Measurements from ENCODE around the gene KRTAP10-11. TPM values are rescaled to one million over a fixed set of nuclear protein-coding genes. Genes with fewer than 3 reads are reported as not detected.

KRTAP10-11 gene
- total RNA-seq, 1 donor, result not detected

DNA sequence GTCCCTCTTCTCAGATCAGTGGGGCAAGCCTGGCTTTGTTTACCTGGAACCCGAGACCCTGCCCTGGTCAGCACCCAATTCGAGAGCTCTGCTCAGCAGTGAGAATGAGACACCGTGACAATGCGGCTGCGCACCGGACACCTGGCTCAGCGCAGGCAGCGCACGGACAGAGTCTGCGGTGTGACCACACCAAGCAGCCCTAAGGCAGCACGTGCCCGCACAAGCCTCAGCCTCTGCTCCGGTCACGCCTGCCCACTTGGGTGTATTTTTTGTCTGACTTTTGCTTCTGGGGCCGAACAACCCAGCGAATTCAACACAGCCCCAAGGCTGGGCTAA lies 29.7 kb upstream of the KRTAP10-11 start:
- TF ChIP-seq, protein P1, sequence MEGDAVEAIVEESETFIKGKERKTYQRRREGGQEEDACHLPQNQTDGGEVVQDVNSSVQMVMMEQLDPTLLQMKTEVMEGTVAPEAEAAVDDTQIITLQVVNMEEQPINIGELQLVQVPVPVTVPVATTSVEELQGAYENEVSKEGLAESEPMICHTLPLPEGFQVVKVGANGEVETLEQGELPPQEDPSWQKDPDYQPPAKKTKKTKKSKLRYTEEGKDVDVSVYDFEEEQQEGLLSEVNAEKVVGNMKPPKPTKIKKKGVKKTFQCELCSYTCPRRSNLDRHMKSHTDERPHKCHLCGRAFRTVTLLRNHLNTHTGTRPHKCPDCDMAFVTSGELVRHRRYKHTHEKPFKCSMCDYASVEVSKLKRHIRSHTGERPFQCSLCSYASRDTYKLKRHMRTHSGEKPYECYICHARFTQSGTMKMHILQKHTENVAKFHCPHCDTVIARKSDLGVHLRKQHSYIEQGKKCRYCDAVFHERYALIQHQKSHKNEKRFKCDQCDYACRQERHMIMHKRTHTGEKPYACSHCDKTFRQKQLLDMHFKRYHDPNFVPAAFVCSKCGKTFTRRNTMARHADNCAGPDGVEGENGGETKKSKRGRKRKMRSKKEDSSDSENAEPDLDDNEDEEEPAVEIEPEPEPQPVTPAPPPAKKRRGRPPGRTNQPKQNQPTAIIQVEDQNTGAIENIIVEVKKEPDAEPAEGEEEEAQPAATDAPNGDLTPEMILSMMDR (IDR thresholded peaks at IDR 0.05; ENCODE audit: insufficient read depth, low read depth, low read length), result no peak
- no peak for DNase-seq (ENCODE audit: low read depth)
- no peak overlapping the region for H3K4me3 ChIP-seq (ENCODE audit: low read depth, low read length)

DNA sequence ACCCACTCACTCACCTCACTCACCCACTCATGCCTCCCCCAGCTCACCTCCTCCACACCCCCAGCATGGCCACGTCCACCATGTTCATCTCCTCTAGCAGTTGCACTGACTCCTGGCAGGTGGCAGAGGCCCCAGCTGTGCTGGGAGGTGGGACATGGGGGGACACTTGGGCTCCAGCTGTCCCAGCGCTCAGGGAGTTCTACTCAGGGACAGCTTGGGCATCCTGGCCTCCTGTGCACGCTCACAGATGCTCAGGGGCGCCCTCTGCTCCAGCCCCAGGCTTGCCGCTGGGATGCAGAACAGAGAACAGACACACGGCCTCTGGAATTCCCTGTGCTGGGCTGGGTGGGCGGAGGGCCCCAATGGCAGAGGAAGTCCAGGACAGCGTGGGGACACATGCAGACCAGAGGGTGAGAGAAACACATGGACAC lies 29.1 kb upstream of the KRTAP10-11 start:
- DNase-seq (ENCODE audit: low read depth), result no peak
- TF ChIP-seq, protein P1 (IDR thresholded peaks at IDR 0.05; ENCODE audit: insufficient read depth, low read depth, low read length), result no peak
- H3K4me3 ChIP-seq (ENCODE audit: low read depth, low read length), result no peak overlapping the region

- DNase-seq (ENCODE audit: low read depth), result no peak
- H3K4me3 ChIP-seq (ENCODE audit: low read depth, low read length), result no peak overlapping the region
- TF ChIP-seq, protein P1 (IDR thresholded peaks at IDR 0.05; ENCODE audit: insufficient read depth, low read depth, low read length), result no peak
Measured at GRCh38 chr21:44618504-44618903, 27.7 kb upstream of the KRTAP10-11 start.

DNA sequence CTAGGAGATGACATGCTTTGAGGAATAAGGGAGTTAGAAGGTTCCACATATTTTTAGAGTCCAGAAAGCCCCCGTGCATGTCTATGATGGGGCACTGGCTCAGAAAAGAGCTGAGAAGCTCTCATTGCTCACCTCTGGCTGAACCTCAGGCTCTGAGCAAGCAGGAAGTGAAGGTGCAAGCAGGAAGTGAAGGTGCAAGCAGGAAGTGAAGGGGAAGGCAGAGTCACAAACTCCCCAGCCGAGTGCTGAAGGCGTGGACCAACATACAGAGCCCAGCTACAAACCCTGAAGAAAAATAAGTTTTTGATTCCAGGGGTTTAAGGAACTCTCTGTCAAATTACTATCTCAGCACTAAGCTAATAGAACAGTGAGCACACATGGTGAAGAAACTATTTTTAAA lies 27.3 kb upstream of the KRTAP10-11 start:
- no peak for DNase-seq (ENCODE audit: low read depth)
- TF ChIP-seq, protein P1 (IDR thresholded peaks at IDR 0.05; ENCODE audit: insufficient read depth, low read depth, low read length), result no peak
- H3K4me3 ChIP-seq (ENCODE audit: low read depth, low read length), result no peak overlapping the region

DNA sequence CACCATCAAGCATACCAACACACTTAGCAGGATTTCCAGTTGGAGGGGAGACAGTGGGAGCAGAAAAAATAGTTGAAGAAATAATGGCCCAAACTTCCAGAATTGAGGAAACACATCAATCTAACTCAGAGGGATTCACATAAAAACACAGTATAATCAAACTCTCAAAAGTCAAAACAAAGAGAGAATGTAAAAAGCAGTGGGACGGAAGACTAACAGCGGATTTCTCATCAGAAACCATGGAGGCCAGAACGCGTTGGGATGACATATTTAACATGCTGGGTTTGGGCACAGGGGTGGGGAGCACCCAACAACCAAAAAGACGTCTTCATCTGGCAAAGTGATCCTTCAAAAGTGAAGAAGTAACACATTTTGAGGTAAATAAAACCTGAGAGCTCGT lies 26.3 kb upstream of the KRTAP10-11 start:
- TF ChIP-seq, protein P1 (IDR thresholded peaks at IDR 0.05; ENCODE audit: insufficient read depth, low read depth, low read length), result no peak
- H3K4me3 ChIP-seq (ENCODE audit: low read depth, low read length), result no peak overlapping the region
- DNase-seq (ENCODE audit: low read depth), result no peak

DNA sequence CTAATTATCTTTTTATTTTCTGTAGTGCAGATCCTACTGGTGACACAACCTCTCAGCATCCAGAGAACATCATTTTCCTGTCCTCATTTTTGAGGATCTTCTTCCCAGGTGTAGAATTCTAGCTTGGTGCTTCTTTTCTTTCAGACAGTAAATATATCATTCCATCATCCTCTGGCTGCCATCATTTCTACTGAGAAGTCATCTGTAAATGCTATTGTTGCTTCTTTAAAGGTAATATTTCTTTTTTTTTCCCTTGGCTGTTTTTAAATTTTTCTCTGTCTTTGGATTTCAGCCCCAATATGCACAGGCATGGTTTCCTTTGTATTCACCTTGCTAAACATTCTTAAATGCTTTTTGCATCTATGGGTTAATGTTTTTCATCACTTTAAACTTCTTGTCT lies 22.6 kb upstream of the KRTAP10-11 start:
- no peak for DNase-seq (ENCODE audit: low read depth)
- TF ChIP-seq, protein P1 (IDR thresholded peaks at IDR 0.05; ENCODE audit: insufficient read depth, low read depth, low read length), result no peak
- H3K4me3 ChIP-seq (ENCODE audit: low read depth, low read length), result no peak overlapping the region

DNA sequence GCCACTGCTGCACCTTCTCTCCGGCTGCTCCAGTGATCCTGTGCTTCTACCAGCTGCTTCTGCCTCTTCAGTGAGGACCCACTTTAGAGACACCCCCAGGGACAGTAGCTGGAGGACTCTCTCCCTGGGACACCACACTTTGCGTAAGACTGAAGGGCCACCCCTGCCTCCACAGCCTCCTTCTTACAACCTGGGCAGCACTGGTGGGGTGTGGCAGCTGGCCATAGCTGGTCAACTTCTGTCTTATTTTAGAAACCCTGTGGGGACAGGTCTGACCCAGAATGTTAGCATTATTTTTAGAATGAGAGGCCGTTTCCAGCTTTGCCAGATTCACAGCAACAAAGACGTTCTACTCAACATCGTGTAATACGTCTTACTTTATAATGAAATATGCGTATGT lies 20.5 kb upstream of the KRTAP10-11 start:
- no peak overlapping the region for H3K4me3 ChIP-seq (ENCODE audit: low read depth, low read length)
- no peak for DNase-seq (ENCODE audit: low read depth)
- TF ChIP-seq, protein P1 (IDR thresholded peaks at IDR 0.05; ENCODE audit: insufficient read depth, low read depth, low read length), result no peak

Measured in fibroblast of villous mesenchyme (primary cell).